ENCODE measurements around the gene ARSG. TPM values are rescaled to one million over a fixed set of nuclear protein-coding genes. Genes with fewer than 3 reads are reported as not detected.

Gene ARSG
- total and polyA plus RNA-seq, 2 of the 13 experiments (the other 11 are each of a cell fraction or from before 2014, with no cell fraction given) = 3.7 to 15.2 TPM

DNA sequence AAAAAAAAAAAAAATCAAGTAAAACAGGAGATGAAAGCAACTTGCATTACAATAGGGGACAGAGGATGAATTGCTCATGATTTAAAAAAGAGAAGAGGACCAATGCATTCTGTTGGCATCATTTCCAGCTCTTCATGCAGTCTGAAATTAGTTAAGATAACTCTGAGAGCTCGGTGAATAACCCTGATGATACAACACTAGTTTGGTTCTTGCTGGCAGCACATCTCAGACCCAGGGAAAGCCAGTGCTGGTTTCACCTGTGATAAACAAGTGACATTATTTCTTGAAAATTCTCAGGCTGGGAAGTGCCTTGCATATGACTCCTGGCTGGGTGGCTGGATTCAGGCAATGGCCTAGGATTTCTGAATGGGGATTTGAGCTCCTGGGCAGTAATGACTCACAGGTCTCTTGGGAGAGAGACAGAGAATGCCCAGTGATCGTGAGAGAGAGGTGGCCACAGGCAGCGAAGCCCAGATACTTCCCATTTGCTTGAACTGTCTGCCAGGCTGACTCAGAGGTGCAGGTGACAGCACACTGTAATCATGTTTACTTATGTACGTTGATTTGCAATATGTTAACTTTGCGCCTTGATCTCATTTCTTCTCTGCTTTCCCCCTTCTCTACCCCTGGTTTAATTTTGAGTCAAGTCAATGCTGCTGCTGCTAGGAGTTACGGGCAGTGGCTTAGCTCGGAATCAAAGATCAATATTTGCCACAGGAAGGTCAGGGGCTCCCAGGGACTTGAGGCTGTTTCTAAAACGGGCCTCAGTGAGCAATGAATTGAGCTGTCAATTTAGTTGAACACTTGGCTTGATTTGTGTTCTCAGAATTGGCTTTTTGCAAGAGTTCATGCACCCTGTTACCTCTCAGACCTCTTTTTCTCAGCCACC, 27.1 kb downstream of the ARSG start (continued):
- TF ChIP-seq, protein P1, sequence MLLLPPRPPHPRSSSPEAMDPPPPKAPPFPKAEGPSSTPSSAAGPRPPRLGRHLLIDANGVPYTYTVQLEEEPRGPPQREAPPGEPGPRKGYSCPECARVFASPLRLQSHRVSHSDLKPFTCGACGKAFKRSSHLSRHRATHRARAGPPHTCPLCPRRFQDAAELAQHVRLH (CRISPR knock-in tag; IDR thresholded peaks at IDR 0.05; ENCODE audit: borderline replicate concordance, low read depth) = peak; percentile 82; the same call in 1 of the 2 replicates
- TF ChIP-seq ZSCAN12 (CRISPR knock-in tag; IDR thresholded peaks at IDR 0.05) (no peak), ELF3 (CRISPR knock-in tag; IDR thresholded peaks at IDR 0.05) (peak; percentile 76), ZNF556 (CRISPR knock-in tag; IDR thresholded peaks at IDR 0.05; ENCODE audit: borderline replicate concordance) (no peak; the same call in 1 of the 2 replicates), ZFP36L2 (CRISPR knock-in tag; IDR thresholded peaks at IDR 0.05) (0 out of 2 replicates have a peak, but pooled peaks have one; percentile 62), SMAD3 (CRISPR knock-in tag; IDR thresholded peaks at IDR 0.05) (peak; percentile 25; the same call in 1 of the 2 replicates), ZNF331 (CRISPR knock-in tag; IDR thresholded peaks at IDR 0.05) (peak; percentile 52; the same call in 1 of the 2 replicates), SIN3A (IDR thresholded peaks at IDR 0.05; ENCODE audit: borderline replicate concordance, low read depth, low read length) (no peak), SIX1 (CRISPR knock-in tag; IDR thresholded peaks at IDR 0.05; ENCODE audit: borderline replicate concordance) (peak; percentile 32; the same call in 1 of the 2 replicates), RXRA (CRISPR knock-in tag; IDR thresholded peaks at IDR 0.05) (peak; percentile 23; the same call in 1 of the 2 replicates), TAF1 (CRISPR knock-in tag; IDR thresholded peaks at IDR 0.05) (0 out of 2 replicates have a peak, but pooled peaks have one; percentile 36), BCL6 (CRISPR knock-in tag; IDR thresholded peaks at IDR 0.05) (peak; percentile 52; the same call in 1 of the 2 replicates)
- TF ChIP-seq, protein P2, sequence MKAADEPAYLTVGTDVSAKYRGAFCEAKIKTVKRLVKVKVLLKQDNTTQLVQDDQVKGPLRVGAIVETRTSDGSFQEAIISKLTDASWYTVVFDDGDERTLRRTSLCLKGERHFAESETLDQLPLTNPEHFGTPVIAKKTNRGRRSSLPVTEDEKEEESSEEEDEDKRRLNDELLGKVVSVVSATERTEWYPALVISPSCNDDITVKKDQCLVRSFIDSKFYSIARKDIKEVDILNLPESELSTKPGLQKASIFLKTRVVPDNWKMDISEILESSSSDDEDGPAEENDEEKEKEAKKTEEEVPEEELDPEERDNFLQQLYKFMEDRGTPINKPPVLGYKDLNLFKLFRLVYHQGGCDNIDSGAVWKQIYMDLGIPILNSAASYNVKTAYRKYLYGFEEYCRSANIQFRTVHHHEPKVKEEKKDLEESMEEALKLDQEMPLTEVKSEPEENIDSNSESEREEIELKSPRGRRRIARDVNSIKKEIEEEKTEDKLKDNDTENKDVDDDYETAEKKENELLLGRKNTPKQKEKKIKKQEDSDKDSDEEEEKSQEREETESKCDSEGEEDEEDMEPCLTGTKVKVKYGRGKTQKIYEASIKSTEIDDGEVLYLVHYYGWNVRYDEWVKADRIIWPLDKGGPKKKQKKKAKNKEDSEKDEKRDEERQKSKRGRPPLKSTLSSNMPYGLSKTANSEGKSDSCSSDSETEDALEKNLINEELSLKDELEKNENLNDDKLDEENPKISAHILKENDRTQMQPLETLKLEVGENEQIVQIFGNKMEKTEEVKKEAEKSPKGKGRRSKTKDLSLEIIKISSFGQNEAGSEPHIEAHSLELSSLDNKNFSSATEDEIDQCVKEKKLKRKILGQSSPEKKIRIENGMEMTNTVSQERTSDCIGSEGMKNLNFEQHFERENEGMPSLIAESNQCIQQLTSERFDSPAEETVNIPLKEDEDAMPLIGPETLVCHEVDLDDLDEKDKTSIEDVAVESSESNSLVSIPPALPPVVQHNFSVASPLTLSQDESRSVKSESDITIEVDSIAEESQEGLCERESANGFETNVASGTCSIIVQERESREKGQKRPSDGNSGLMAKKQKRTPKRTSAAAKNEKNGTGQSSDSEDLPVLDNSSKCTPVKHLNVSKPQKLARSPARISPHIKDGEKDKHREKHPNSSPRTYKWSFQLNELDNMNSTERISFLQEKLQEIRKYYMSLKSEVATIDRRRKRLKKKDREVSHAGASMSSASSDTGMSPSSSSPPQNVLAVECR (CRISPR knock-in tag; IDR thresholded peaks at IDR 0.05; ENCODE audit: borderline replicate concordance) = peak; percentile 47; the same call in 1 of the 2 replicates
- TF ChIP-seq, protein P3, sequence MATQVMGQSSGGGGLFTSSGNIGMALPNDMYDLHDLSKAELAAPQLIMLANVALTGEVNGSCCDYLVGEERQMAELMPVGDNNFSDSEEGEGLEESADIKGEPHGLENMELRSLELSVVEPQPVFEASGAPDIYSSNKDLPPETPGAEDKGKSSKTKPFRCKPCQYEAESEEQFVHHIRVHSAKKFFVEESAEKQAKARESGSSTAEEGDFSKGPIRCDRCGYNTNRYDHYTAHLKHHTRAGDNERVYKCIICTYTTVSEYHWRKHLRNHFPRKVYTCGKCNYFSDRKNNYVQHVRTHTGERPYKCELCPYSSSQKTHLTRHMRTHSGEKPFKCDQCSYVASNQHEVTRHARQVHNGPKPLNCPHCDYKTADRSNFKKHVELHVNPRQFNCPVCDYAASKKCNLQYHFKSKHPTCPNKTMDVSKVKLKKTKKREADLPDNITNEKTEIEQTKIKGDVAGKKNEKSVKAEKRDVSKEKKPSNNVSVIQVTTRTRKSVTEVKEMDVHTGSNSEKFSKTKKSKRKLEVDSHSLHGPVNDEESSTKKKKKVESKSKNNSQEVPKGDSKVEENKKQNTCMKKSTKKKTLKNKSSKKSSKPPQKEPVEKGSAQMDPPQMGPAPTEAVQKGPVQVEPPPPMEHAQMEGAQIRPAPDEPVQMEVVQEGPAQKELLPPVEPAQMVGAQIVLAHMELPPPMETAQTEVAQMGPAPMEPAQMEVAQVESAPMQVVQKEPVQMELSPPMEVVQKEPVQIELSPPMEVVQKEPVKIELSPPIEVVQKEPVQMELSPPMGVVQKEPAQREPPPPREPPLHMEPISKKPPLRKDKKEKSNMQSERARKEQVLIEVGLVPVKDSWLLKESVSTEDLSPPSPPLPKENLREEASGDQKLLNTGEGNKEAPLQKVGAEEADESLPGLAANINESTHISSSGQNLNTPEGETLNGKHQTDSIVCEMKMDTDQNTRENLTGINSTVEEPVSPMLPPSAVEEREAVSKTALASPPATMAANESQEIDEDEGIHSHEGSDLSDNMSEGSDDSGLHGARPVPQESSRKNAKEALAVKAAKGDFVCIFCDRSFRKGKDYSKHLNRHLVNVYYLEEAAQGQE (IDR thresholded peaks at IDR 0.05; ENCODE audit: borderline replicate concordance in 1 of 2, low read depth in 1 of 2, low read length in 2 of 2) = peak in 1 of 2 experiments; percentile 8; a peak in 1 of 4 replicates
- TF ChIP-seq, protein P4, sequence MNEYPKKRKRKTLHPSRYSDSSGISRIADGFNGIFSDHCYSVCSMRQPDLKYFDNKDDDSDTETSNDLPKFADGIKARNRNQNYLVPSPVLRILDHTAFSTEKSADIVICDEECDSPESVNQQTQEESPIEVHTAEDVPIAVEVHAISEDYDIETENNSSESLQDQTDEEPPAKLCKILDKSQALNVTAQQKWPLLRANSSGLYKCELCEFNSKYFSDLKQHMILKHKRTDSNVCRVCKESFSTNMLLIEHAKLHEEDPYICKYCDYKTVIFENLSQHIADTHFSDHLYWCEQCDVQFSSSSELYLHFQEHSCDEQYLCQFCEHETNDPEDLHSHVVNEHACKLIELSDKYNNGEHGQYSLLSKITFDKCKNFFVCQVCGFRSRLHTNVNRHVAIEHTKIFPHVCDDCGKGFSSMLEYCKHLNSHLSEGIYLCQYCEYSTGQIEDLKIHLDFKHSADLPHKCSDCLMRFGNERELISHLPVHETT (CRISPR knock-in tag; conservative IDR thresholded peaks at IDR 0.05) = peak; percentile 65; the same call in 1 of the 2 replicates
- TF ChIP-seq, protein P5, sequence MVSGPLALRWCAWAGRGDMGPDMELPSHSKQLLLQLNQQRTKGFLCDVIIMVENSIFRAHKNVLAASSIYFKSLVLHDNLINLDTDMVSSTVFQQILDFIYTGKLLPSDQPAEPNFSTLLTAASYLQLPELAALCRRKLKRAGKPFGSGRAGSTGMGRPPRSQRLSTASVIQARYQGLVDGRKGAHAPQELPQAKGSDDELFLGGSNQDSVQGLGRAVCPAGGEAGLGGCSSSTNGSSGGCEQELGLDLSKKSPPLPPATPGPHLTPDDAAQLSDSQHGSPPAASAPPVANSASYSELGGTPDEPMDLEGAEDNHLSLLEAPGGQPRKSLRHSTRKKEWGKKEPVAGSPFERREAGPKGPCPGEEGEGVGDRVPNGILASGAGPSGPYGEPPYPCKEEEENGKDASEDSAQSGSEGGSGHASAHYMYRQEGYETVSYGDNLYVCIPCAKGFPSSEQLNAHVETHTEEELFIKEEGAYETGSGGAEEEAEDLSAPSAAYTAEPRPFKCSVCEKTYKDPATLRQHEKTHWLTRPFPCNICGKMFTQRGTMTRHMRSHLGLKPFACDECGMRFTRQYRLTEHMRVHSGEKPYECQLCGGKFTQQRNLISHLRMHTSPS (CRISPR knock-in tag; IDR thresholded peaks at IDR 0.05; ENCODE audit: low read depth) = peak; percentile 74
